Activated effector memory CD4-positive, alpha-beta T cell treated with Interleukin-2 at 50 U/mL for 16 hours (primary cell): ENCODE measurements around the gene AUTS2.

Experiments
- DNase-seq: peaks from one replicate; pipeline ENCODE4 v3.0.0-alpha.2; 2020

AUTS2 gene

GRCh38 chr7:69600710-69601519, 2.6 kb downstream of the AUTS2 start:
- no peak for DNase-seq

GRCh38 chr7:69602522-69602921, 4.2 kb downstream of the AUTS2 start:
- DNase-seq, result no peak

GRCh38 chr7:69603351-69603750, 5.1 kb downstream of the AUTS2 start:
- no peak for DNase-seq

DNA sequence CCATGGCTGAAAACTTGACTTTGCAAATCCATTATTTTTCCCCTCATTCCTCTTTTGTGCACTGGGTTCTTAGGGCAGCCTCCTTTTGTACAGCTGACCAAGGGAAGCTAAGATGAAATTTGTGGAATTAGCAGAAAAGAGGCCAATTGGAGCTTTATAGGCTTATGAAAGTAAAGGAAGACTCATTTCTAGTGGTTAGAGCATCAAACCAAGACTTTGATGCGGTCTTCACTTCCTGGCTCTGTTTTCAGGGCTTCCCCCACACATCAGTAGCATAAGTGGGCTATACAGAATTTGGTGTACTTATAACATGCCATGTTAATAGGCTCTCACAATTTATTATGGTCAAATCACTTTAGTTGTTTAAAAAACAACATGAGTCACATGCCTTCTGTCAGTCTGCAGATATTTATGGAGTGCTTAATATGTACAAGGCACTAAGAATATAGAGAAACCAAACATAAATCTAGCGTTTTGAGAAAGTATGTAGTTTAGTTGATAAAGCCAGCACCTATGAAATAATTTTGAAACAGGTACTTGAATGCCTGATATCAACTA, 5.7 kb downstream of the AUTS2 start:
- no peak for DNase-seq

- DNase-seq, result no peak
Measured at GRCh38 chr7:69605070-69605469, 6.8 kb downstream of the AUTS2 start.

- no peak for DNase-seq
Measured at GRCh38 chr7:69605546-69605945, 7.3 kb downstream of the AUTS2 start.

DNA sequence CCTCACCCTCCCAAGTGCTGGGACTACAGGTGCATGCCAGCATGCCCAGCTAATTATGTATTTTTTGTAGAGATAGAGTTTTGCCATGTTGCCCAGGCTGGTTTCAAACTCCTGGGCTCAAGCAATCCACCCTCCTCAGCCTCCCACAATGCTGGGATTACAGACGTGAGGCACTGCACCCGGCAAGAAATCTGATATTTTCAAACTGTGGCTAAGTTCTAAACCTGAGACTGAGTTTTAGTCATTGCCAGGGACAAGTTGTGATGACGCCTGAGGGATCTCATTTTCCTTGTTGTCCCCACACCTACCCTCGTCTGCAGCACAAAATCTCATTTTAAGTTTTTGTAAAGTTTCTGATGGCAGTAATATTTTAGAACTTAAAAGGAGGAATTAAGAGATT, 9.8 kb downstream of the AUTS2 start:
- DNase-seq, result no peak

DNA sequence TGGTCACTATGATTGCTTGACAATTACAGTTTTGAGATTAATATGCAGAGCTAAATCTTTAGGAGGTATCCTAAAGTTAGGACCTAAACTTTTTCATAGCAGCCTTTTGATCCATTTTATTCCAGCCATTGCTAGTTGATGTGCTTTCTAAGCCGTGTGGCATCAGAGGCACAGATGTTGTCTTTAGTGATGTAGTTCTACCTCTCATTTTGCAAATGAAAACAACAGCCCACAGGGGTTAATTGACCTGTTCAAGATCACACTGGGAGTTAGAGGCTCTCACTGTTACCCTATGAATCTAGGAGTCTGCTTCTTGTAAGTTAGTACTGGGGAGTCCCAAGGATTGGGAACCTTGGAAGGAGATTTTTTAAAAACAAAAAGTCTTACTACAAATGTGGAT, 10.6 kb downstream of the AUTS2 start:
- no peak for DNase-seq

- no peak for DNase-seq
Measured at GRCh38 chr7:69609541-69610373, 11.5 kb downstream of the AUTS2 start.

DNA sequence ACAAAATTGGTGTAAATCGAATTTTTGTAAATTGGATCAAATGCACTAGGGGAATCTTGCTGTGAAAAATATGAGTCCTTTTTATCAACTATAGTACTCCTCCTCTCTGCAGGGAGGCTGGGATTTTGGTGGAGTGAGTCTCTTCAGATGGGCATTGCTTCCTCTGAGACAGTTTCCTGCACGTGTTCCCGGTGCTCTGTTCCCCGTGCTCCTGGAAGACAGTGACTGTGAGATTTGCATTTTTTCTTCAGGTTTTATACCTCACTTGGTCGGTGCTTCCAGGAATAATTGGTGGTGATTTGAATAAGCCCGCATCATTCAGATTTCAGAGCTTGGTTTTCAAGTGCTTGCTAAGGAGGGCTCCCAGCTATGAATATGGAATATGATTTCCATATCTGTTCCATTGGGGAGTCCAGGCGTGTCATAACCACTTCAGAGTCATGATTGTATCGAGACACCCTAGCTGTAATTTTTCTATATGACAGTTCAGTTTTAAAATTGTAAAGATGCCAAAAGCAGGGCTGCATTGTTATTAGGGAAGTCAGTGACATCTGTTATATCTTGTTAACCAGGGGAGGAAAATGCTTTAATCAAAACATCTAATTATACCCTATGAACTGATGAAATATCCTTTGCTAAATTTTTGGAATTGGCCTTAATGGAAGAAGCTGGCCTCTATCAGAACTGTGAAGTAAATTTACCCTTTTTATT, 12.3 kb downstream of the AUTS2 start:
- no peak for DNase-seq

GRCh38 chr7:69612981-69613380, 14.7 kb downstream of the AUTS2 start:
- no peak for DNase-seq

- DNase-seq, result no peak
Measured at GRCh38 chr7:69613846-69614245, 15.6 kb downstream of the AUTS2 start.

DNA sequence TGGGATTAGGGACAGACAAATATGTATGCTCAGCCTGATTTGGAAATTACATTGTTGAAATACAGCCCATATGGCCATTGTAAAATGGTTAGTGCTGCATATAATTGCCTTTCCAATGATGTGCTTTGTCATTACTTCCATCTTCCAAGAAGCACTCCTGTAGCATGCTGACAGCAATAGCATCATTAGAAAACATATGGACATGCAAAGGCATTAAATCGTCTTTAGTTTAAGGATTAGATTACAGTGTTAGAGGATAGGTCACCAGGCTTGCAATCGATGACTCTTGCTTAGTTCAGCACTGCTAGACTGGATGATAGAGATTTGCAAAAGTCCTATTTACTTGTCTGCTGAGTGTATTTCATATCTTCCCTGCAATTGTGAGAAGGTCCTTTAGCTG, 17.4 kb downstream of the AUTS2 start:
- no peak for DNase-seq

- no peak for DNase-seq
Measured at GRCh38 chr7:69617364-69617763, 19.1 kb downstream of the AUTS2 start.

- DNase-seq, result no peak
Measured at GRCh38 chr7:69619054-69619453, 20.8 kb downstream of the AUTS2 start.

DNA sequence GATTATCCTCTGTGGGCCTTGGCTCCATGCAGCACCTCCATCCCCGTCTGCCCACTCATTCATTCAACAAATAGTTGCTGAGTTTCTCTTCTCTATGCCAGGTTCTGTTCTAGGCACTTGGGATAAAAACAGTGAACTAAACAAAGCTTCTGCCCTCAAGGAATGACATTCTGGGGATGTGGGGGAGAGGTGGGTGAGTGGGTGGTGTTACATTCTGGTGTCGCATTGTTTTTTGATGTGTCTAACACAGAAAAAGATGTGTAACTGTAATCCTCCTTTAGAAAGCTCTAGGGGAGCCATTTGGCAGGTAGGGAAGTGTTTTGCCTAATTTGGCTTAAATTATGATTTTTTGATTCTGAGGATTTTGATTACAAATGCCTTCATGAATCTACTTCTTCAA, 21.4 kb downstream of the AUTS2 start:
- no peak for DNase-seq

DNA sequence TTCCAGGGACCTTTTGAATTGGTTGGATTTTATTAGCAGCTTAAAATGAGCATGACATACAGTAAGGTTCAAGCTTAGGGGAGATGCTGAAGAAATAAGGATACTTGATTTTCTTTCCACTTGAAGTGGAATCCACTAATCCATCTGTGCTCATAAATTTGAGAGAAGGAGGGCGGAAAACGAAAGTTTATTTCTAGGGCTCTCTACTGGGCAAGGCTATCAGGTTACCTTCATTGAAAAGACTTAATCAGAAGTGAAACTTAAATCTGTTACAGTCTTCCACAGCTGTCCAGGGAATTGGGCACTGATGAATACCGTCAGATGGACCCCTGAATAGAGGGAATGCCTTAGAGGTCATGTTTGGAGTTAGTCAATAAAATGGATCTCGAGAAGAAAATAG, 21.8 kb downstream of the AUTS2 start:
- no peak for DNase-seq

DNA sequence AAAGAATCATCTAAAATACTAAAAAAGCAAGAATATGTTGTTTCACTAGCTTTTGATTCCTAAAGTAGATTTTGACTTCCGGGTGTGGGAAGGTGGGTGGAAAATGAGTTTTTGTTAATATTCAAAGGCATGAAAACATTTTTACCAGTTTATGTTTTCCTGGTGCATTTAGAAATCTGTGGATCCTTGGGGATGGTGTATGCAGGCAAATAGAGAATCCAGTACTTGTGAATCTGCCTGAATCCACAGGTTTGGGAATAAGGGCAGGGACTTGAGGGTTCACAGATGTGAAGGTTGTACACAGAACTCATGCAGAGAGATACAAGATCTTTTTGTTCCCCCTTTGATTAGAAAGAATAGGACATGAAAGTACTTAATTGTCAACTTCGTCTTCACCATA, 22.4 kb downstream of the AUTS2 start:
- no peak for DNase-seq

DNA sequence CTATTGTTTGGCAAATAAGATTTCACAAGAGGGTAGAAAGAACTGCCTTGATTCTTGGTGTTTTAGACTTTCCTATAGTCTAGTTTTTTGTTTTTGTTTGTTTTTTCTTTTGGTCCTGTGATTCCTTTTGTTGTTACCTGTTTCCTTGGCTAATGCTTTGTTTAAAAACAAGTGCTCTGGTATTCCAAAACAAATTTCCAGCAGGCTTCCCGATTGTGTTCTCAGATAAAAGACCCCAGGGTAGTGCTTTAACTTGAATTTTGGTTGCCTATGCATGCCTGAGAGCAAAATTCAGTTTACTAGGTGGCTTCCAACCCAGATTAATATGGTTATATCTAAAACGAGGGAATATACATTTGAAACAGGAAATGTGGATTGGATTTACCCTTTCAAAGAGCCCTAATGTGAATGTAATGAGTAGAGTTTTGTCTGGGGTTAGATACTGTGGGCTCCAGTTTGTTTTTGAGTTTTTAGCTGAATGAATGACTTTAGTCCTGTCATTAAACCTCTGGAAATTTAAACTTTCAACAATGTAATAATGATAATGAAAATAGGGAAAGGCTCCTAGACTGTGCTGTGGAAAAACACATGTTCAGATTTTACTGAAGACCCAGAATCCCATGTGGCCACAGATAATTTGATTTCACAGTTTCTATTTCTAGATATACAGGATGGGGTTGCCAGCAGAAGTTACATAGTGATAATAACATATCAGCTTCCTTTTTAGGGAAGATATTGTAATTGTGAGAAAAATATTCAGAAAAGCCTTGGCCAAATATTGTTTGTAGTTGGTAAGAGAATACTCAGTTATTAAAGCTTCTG, 23.9 kb downstream of the AUTS2 start:
- no peak for DNase-seq

GRCh38 chr7:69622960-69623359, 24.7 kb downstream of the AUTS2 start:
- DNase-seq, result no peak

DNA sequence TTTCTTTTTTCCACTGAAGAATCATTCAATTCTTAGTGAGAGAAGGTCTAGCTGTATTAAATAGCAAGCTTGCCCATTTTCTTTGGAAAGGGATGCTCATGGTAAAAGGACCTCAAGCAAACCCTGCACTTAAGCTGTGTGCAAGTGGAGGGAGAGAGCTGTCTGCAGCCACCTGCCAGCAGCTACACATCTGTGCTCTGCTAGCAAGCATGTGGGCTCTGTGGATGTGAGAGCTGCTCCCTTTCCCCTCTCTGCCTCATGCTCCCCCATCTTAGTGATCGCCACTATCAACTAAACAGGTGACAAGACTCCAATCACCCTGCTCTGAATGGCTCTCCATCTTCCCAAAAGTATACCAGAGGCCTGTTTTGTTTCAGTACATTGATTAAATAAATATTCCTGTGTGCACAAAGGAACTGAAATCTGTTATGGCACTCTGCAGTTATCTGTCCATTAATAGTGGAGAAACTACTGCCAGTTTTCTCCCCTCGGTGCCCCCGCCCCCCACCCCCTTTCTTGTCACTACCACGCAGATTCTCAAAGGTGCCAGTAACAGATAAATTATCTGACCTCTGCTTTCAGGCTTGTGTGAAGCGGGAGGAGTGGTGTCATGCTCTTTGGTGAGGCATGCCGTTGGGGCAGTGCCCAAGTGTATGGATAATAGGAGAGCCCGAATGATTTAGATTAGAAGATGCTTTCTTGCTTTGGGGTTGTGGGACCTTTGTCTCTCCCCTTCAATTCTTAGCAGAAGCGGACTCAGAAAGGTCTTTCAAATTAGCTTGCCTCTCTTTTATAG, 26.4 kb downstream of the AUTS2 start:
- no peak for DNase-seq

DNA sequence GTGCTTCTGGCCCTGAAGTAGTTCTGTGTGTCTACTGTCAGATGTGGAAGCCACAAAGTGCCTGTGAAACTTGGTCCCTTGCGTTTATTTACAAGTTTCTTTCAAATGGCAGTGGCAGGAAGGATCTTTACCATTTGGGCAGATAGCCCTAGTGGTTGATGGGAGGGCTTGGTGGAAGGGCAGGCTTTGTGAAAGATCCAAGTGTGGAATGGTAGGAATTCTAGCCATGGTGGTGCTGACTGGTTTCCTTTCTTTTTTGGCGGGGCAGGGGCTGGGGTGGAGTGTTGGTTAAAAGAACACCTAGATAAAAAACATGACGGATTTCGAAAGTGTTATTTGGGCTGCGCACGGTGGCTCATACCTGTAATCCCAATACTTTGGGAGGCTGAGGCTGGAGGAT, 27.0 kb downstream of the AUTS2 start:
- no peak for DNase-seq
